Activated CD4-positive, CD25-positive, alpha-beta regulatory T cell treated with anti-CD3 and anti-CD28 coated beads, Interleukin-2, amount 50 U/mL, for 24 hours (primary cell): ENCODE measurements around the gene FMNL1.

Experiments
- ATAC-seq, 2 donors: fragments of 150-1000 bp; cut with Tn5 transposase; one replicate each; pipeline ENCODE4 v1.10.0; 2021; ENCODE audit warnings: mild to moderate bottlenecking in 1 of 2, moderate library complexity in 1 of 2

Gene FMNL1

DNA sequence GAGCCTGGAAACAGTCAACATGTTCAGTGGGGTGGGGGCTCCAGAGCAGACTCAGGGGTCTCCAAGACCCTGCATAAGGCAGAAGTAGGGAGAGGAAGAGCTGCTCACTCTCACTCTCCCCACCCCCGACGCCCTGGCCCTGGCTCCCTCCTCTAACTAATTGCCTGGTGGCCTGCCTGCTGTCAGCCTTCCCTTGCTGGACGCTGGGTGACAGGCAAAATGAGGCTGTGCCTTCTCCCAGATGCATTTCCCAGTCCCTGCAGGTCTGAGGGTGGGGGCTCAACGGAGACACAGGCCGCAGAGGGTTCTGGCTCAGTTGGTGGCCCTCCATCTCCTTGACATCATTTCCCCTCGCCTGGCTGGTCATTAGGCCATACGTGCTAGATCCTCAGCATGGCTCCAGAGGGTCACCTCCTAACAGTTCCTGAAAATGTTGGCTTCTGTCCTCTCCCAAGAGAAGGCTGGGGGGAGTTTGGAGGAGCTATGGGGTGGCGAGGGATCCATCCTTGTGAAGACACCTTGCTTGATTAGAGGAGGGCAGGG lies 1.4 kb downstream of the FMNL1 start:
- no peak for ATAC-seq

DNA sequence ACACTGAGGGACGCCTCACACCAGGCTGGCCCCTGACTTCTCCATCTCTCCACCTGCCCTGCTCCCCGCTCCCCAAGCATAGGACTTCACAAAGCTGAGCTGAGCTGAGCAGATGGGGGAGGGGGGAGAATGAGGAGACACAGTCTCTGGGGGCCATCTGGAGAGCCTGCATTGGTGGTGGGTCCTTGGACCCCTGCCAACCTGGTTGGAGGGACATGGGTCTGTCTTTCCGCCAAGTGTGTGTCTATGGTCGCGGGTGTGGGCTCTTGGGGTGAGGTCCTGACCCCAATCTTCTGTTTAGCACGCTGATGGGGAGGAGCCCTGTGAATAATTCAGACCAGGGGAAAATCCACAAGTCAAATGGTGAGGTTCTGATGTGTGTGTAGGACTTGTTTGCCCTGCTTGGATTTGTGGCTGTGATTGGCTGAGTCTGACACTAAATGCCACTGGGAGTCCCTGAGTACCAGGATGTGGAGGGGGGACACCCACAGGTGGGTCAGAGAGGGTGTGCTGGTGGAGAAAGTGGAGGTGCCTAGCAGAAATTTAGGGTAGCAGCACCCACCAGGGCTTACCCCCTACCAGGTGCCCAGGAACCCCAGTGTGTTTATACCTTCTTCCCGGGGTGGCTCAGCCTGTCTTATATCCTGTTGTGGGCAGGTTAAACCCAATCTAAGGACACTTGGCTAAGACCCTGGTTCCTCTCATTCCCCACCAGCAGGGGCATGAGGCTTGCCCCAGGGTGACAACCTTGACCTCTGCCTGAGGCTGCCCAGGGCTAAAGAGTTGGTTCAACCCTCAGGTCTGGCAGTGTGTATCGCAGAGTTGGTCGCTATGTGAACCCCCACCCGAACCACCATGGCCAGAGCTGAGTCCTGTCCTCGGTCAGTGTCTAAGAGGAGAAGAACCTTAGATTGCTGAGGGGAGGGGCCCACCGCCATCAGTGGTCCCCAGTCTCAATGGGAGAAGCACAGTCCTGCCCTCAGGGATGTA lies 2.1 kb downstream of the FMNL1 start:
- ATAC-seq, result peak; percentile 47 to 53

DNA sequence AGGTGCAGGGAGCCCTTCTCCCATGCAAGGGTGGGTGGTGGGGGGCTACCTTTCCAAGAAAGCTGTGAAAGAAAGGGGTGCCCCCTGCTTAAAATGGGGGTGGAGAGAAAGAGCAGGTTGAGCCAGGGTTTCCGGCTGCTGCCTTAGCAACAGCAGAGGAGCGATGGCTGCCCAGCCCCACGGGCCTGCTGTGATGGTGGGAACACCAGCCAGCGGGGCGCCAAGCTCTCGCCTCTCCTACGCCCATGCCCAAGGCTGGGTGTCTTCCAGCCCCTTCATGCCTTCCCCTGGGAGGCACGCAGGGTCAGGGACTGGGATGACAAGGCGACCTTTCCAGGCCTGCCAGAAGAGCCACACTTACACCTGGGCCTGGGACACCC lies 3.0 kb downstream of the FMNL1 start:
- no peak for ATAC-seq

DNA sequence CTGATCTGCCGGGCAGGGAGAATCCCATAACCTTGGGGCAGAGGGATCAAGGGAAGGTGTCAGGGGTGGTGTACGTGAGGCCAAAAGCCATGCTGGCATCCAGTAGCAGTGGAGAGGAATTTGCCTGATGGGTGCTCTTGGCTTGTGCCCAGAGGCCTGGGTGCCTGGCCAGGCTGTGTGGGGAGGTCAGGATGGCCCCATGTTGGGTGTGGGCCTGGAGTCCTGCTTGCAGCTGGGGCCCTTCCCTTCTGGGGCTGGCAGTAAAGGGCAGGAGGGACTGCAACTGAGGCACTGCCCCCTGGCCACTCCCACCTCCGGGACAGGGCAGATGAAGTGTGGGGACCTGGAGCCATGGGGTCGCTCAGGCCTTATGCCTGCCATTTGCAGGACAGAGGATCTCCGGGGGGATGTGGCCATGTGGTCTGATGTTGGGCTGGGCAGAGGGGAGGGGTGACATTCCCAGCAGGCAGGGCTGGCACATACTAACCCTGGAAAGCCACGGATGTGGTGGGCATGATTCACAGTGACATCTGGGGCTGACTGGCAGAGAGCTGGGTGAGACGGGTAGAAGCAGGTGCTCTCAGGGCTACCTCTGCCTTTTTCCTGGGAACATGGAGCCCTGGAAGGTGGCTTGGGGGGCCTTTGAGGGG lies 3.5 kb downstream of the FMNL1 start:
- ATAC-seq, result no peak

DNA sequence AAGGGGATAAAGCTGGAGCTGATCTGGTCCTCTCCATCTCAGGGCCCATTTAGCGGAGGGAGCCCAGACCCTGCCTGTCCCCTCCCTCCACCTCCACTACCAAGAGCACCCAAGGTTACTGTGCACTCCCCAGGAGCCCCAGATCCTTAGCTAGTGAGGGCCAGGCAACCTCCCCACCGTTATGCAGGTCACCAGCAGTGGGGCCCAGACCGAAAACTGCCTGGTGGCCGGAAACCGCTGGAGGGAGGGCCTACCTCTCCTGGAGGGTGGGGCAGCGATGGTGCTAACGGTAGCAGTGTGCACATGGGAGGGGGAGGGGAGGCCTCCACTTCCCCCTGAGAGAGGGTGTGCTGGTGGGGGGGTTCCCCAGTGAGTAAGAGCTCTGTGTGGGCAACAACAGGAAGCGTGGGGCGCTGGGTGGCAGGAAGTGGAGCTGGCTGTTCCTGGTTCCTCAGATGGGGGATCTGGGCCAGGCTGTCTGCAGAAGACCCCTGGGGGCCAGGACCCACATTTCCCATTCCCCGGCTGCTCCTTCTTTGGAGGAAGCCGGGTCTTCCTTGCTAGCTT lies 4.4 kb downstream of the FMNL1 start:
- ATAC-seq, result peak; percentile 74 to 76

DNA sequence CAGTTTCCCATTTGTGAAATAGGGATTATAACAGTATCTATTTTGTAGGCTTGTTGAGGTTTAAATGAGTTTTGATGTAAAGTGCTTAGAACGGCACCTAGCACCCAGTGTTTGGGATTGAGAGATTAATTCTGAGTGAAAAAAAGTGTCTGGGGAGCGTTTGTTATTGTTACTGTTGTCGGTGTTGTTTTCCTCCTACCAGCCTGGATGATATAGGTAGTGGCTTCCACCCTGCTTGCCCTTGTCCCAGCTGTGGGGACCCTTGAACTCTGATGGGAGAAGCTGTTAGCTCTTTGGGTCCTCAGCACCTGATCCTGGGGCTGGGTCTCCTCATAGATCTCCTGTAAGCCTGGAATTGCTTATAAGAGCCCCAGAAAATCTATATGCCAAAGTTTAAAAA lies 4.9 kb downstream of the FMNL1 start:
- no peak for ATAC-seq

DNA sequence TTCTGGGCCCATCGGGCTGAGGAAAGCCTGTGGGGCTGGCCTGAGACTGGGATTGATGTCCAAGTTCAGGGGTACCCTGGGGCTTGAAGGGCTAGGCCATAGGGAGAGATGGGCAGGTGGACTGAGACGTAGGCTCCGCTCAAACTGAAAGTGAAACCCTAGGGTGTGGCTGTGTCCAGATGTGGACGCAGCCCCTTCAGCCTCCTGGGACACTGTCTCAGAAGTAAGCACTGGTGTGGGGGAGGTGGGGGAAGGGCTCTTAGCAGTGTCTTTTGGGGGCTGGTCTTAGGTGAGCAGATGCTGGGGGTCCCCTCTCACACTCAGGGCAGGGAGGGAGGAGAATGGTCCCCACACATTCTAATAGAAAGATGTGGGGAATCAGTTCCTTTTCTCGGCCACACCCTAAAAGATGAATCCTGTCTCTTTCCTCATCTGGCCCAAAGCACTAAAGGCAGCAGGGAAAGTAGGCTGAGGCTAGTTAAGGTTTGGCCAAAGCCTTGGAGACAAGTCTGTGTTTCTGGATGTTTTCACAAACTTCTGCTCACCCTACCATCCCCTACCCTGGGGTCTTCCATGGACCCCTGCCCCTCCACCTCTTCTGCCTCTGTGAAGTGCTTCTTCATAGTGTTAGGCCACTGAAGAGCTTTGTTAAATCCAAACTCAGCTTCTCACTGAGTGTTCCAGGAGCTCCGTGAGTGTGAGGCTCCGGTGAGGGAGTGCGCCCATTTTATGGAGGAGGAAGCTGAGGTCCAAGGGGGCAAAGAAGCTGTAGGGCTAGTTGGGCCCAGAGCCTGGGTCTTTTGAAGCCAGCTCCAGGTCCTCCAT lies 5.6 kb downstream of the FMNL1 start:
- no peak for ATAC-seq

DNA sequence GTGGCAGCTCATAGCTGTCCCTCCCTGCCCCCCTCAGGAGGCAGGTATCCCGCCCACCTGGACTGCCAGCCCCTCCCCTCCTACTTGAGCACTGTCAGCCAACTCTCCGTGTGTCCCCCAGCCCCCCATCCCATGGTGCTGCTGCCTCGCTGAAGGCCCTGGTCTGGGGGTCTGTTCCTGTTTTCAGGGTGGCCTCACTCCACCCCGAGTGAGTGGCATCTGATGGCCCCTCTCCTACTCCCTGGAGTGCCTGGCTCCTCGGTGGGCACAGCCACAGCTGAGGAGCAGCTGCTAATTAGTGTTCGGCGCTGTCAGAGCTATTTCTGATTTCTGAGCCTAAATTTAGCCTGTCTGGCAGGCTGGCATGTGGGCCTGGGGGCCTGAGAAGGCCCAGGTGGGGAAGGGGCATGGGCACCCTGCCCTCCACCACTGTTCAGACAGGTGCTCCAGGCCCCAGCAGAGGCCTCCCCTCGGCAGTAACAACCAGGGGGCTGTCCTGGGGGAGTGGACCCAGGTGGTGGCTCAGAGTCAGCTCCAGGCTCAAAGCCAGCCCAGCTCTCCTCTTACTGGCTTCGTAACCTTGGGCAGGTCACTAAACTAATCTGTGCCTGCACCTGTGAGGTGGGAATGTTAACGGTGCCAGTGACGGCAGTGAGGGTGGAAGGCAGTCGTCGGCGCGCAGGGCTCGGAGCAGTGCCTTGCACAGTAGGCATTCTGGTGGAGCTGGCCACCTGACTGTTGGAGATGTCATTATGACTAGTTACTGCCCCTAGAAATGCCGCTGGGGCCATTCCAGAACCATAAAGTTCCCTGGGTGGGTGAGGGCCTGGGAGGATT lies 6.5 kb downstream of the FMNL1 start:
- no peak for ATAC-seq

DNA sequence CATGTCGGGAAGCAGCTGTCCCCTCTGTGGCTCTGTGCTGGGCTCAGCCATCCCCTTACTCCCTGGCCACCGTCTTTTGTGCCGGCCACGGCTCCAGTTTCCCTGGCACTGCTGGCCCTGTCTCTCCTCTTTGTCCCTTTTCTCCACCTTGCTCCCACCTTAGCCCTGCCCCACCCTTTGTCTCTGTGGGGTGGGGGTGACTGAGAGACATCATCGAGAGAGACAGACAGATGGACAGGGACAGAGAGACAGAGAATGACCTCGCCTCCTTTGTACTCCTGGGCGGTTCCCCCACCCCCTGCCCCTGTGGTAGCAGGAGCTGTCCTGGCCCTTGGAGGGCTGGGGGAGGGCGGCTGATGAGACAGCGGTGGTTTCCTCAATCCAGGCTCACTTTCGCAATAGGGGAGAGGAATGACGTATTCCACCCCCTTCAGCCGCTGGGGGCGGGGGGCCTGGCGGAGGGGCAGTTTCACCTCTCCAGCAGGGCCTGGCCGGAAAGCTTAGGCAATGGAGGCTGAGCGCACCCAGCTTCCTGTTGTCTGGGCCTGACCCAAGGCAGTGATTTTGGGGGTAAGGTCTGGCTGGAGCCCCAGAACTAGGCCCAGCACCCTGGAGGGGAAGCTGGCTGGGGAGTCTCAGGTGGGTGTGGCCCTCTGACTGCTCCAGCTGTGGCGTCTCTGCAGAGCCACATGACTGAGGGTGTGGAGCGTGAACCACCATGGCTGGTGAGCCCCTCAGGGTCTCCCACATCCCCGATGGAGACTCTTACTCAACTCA lies 7.3 kb downstream of the FMNL1 start:
- ATAC-seq, result peak; percentile 44 to 49

DNA sequence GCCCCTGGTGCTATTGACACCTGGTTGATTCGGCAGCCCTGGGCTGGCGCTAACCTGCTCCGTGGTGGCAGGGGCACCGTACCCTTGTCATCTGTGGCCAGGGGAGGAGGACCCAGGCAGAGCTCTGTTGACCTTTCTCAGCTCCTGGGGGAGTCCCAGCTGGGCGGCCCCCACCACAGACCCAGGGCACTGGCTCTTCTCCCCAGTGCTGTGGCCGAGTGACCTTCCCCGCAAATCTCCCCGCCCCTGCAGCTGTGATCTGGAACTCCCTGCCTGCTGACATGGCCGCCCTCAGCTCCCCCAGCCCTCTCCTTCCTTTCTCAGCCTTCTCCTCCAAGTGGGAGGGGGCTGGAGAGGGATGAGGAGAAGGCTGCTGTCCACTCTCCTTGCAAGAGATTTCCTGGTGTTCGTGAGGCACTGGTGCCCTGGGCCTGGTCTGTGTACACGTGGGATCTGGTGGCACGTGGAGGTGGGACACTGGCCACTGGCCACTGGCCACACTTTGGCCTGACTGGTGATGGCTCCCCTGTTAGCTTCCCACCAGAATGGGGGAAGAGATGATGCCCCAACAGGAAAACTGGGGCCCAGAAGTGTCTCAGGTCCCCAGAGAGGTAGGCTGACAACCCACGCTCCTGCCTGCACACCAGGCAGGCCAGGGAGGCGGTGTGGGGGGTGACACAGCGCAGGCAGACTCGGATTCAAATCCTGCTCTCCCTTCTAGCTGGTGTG lies 8.2 kb downstream of the FMNL1 start:
- ATAC-seq, result no peak

DNA sequence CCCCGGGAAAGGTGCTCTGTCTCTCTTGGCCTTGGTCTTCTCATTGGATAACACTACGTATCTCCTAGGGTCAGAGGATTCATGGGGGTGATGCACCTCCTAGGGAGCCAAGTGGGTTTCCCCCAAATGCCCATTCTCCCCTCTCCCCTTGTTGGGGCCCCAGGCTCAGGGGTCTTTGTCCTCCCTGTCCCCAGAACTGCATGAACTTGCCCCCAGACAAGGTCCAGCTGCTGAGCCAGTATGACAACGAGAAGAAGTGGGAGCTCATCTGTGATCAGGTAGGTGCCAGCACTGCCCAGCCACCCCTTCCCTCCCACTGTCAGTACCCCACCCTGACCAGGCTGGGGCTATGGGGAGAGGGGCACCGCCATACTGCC lies 8.7 kb downstream of the FMNL1 start:
- ATAC-seq, result no peak

DNA sequence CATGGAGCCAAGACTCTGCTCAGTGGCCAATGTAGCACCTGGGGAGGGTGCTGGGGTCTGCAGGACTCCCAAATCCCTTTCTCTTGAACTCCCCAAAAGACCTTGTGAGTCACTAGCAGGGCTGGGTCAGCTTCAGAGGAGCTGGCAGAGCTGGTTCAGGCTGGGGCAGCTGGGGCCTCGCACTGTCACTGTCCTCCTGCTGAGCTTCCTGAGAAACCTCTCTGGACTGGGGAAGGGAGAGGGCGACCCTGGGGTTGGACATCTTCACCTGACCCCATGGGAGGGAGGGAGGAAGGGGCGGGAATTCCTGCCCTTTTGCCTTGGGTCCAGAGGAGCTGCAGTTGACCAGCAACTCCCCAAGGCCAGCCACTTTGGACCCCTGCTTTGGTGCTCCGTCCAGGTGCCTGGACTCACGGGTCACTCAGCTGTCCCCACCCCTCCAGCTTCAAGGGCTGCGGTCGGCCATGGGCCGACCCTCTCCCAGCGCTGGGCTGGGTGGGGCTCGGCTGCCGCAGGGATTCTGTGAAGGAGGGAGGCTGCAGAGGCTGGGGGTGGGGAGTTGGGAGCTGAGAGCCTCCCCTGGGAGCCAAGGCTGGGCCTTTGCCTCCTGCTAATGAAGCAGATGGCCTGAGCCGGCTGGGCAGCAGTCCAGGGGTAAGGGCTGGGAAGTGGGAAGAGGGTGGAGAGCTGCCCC lies 9.2 kb downstream of the FMNL1 start:
- no peak for ATAC-seq

DNA sequence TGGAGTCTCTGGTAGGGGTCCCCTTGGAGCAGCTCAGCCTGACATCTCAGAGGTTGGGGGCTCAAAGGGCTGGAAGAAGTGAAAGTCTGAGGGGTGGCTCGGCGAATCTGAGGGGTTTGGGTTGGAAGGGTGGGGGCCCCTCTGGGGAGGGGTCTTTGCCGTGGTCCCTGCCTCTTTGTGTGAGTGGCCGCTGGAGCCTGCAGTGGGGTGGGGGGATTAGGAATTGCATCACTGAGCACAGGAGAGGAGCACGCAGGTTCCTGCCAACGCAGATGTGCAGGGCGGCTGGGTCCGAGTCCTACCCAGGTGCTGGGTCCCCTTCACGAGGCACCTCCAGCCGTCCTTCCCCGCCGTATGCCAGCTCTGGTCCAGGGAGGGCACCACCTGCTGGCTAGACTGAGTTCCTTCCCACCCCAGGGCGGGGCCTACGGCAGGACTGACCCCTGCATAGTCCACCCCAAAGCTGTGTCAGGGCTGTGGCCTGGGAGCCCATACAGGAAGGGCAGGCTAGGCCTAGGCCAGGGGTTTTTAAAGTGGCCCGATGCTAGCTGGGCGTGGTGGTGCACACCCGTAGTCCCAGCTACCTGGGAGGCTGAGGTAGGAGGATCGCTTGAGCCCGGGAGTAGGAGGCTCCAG lies 9.9 kb downstream of the FMNL1 start:
- no peak for ATAC-seq

DNA sequence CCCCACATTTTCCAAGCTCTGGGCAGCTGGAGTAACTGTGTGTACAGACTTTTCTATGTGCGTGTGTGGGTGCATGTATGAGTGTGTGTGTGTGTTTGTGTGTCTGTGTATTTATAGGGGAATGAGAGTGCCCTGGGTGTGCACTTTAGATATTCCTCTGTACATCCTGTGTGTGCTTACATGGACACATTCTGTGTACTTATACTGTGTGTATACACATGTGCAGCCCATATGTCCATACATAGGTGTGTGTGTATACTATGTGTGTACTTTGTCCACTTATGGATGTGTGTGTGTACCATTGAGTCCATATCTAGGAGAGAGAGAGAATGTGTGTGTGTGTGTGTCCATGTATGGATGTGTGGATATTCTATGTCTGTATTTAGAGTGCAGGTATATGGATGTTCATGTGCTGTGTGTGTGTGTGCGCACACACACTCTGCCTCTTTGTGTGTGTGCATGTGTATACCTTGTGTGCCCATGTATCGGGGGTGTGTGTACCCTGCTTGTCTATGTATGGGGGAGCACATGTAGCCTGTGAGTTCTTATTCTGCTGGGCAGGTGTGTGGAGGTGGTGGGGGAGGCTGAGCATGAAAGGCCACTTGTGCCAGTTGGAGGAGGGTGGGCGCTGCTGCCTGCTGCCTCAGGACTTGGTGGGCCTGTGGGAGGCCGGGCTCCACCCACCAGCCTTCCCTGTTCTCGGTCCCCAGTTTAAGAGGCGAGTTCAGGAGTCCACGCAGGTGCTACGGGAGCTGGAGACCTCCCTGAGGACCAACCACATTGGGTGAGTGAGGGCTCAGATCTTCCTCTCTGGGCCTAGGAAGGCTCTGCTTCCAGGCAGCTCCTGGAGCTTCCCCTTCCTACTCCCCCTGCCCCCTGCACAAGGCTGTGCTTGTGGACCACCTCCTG lies 11.1 kb downstream of the FMNL1 start:
- ATAC-seq, result no peak

DNA sequence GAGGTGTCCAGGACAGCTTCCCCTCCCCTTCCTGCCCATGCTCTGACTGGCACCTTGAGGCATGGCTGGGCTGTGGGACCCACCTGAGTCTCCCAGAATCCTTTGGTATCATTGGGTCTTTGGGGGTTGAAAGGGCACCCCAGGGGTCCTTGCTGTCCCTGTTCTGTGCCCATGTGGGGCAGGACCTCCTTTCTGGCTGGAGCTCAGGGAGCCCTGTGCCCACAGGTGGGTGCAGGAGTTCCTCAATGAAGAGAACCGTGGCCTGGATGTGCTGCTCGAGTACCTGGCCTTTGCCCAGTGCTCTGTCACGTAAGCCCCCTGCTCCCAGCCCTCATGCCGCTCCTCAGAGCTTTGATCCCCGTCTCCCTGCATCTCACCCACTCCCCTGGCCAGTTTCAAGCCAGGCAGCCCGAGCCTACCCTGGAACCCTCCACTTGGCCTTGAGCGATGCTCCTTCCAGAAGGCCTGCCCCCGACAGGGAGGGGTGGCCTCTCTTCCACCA lies 11.8 kb downstream of the FMNL1 start:
- no peak for ATAC-seq

DNA sequence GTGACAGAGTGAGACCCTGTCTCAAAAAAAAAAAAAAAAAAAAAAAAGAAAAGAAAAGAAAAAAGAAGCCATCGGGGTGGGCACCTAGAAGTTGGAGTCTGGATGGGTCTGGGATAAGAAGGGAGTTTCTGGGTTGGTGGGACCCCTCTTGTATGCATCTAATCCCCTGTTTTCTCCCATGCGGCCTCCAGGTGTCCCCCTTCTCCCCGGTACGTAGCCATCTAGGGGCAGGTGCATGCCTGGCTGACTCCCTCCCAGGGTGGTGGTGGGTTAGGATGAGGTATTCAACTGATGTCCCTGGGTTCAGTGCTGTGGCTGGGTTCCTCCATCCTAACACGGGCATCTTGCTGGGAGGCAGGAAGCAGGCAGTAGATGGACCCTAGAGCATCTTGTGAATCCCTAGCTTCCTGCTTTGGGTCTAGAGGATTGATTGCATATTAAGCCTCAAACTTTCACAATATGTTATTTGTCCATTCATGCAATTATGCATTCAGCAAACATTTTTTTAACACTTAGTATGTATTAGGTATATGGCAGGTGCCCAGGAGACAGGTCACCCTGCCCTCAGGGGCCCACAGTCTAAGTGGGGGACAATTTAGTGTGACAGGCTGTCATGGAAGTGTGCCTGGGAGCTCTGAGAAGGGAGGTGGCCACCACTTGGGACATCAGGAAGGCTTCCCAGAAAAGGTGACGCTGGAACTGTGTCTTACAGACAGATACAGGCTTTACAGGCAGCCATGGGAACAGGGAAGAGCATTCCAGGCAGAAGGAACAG lies 13.1 kb downstream of the FMNL1 start:
- peak; percentile 58 to 59 for ATAC-seq
